Keratinocyte (primary cell): Measurements from ENCODE around the gene SEBOX. TPM values are rescaled to one million over a fixed set of nuclear protein-coding genes. Genes with fewer than 3 reads are reported as not detected.

ENCODE experiments used
- DNase-seq: peaks from one replicate; pipeline ENCODE4 v3.0.0-alpha.2; 2011; ENCODE audit warnings: low read depth, missing footprints, low spot score
- FAIRE-seq: peaks from 2 replicates; lab custom pipeline; 2011; peaks lifted over from hg19 to GRCh38; lab: Jason Lieb, UNC
- H2AFZ ChIP-seq: 2 replicates; pipeline ENCODE4 v1.6.0; 2012; ENCODE audit warnings: low read length, control low read depth, inconsistent platforms; ENCODE audit not compliant: control insufficient read depth
- H3K27ac ChIP-seq: 2 replicates; pipeline ENCODE4 v1.5.1; 2011; ENCODE audit warnings: low read length; ENCODE audit not compliant: control insufficient read depth, insufficient read depth
- H3K27me3 ChIP-seq: 3 replicates; pipeline ENCODE4 v1.6.0; 2011; ENCODE audit warnings: low read length; ENCODE audit not compliant: control insufficient read depth, insufficient read depth; ENCODE audit errors: extremely low read depth
- H3K36me3 ChIP-seq, 2 experiments: 2 replicates in 1 of 2; 3 replicates in 1 of 2; pipeline ENCODE4 v1.5.1; 2011; ENCODE audit warnings: low read length in 2 of 2, mild to moderate bottlenecking in 1 of 2; ENCODE audit not compliant: control insufficient read depth in 2 of 2, insufficient read depth in 2 of 2; ENCODE audit errors: extremely low read depth in 1 of 2
- H3K4me1 ChIP-seq: 3 replicates; pipeline ENCODE4 v1.5.1; 2011; ENCODE audit warnings: low read length; ENCODE audit not compliant: control insufficient read depth, insufficient read depth; ENCODE audit errors: extremely low read depth
- H3K4me2 ChIP-seq: 3 replicates; pipeline ENCODE4 v1.6.0; 2011; ENCODE audit warnings: low read depth, low read length; ENCODE audit not compliant: control insufficient read depth, insufficient read depth; ENCODE audit errors: extremely low read depth
- H3K4me3 ChIP-seq, 3 experiments: fragments of 200-600 bp in 1 of 3; sonication (generic) in 1 of 3; 2 replicates in 2 of 3; 3 replicates in 1 of 3; pipeline ENCODE4 v1.5.1; 2011 to 2016; ENCODE audit warnings: low read length in 3 of 3, mild to moderate bottlenecking in 3 of 3, control low read depth in 2 of 3, inconsistent platforms in 1 of 3, low read depth in 1 of 3, mixed read lengths in 1 of 3, mixed run types in 1 of 3, moderate library complexity in 1 of 3; ENCODE audit not compliant: control insufficient read depth in 2 of 3, insufficient read depth in 2 of 3; ENCODE audit errors: extremely low read depth in 1 of 3
- H3K79me2 ChIP-seq: 2 replicates; pipeline ENCODE4 v1.6.0; 2012; ENCODE audit warnings: low read length; ENCODE audit not compliant: control insufficient read depth, insufficient read depth
- H3K9ac ChIP-seq: 3 replicates; pipeline ENCODE4 v1.6.0; 2011; ENCODE audit warnings: low read length; ENCODE audit not compliant: control insufficient read depth, insufficient read depth; ENCODE audit errors: extremely low read depth
- H3K9me1 ChIP-seq: 3 replicates; pipeline ENCODE4 v1.6.0; 2011; ENCODE audit warnings: low read length; ENCODE audit not compliant: control insufficient read depth, insufficient read depth; ENCODE audit errors: extremely low read depth
- H3K9me3 ChIP-seq: 2 replicates; pipeline ENCODE4 v1.5.1; 2012; ENCODE audit warnings: low read depth, low read length; ENCODE audit not compliant: control insufficient read depth
- H4K20me1 ChIP-seq: 3 replicates; pipeline ENCODE4 v1.6.0; 2011; ENCODE audit warnings: low read length; ENCODE audit not compliant: control insufficient read depth, insufficient read depth; ENCODE audit errors: extremely low read depth
- CTCF ChIP-seq, 3 experiments: IDR thresholded peaks in 1 of 3; conservative IDR thresholded peaks in 1 of 3; optimal IDR thresholded peaks in 1 of 3; 2 replicates in 2 of 3; 3 replicates in 1 of 3; pipeline versions ENCODE3 to v1.5.1; 2011; ENCODE audit warnings: low read length in 3 of 3, mild to moderate bottlenecking in 3 of 3, moderate library complexity in 2 of 3, control low read depth in 1 of 3, inconsistent platforms in 1 of 3; ENCODE audit not compliant: insufficient read depth in 2 of 3; ENCODE audit errors: extremely low read depth in 1 of 3
- EZH2 ChIP-seq: IDR thresholded peaks from one replicate; pipeline ENCODE4 v1.6.1; 2012; ENCODE audit warnings: inconsistent platforms, mild to moderate bottlenecking, low read length, moderate library complexity
- dilution Hi-C: fragments of 300-500 bp; cut with MboI; formaldehyde crosslinking; loops from one replicate; pipeline ENCODE4 v1.7.0; 2020; ENCODE audit warnings: low sequenced_read_pairs; ENCODE audit not compliant: extremely low pct_ligation_motif_present
- polyA plus RNA-seq, 5 experiments: library from polyadenylated mRNA; depleted of rRNA in 3 of 5; stranded (reverse) in 3 of 5; stranded (forward) in 1 of 5; unstranded in 1 of 5; fragments of >200 nt; gene quantifications; 1 replicate in 1 of 5; 2 replicates in 3 of 5; 3 replicates in 1 of 5; pipeline versions ENCODE4 v1.2.1 to v1.2.3, GENCODE V29; 2011 to 2012; ENCODE audit warnings: missing spikeins in 2 of 5, low read depth in 1 of 5, low replicate concordance in 1 of 5

SEBOX gene
- polyA plus RNA-seq, 1 donor (not counting 4 experiments of a cell fraction or from before 2014, with no cell fraction given) = not detected

DNA sequence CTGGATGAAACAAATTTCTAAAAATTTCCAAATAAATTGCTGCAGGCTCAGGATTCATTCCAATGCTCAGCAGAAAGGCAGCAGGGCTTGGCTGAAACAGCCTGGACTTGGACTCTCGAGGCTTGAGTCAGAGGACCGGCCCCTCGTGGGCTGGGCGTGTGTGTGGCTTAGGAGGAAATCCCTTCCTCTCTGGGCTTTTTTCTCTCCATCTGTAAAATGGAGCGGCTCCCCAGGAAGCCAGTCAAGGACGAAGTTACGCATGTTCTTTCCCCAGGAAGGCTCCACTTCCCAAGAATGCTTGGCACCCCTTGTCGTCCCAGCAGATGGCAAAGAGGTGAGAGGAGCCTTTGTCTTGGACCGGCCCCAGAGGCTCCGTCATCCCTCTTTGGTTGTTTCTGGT lies 27.5 kb upstream of the SEBOX start:
- FAIRE-seq (no peak), DNase-seq (no peak)
- H3K9ac ChIP-seq = no peak overlapping the region
- H3K27me3 ChIP-seq = no peaks in the 10 kb centered on the region
- TF ChIP-seq CTCF (optimal IDR thresholded peaks at IDR 0.05 in 1 of 3, IDR thresholded peaks at IDR 0.05 in 1 of 3, conservative IDR thresholded peaks at IDR 0.05 in 1 of 3; ENCODE audit: extremely low read depth in 1 of 3, insufficient read depth in 2 of 3, low read length in 3 of 3) = no peak
- no peak for TF ChIP-seq EZH2
- no peaks in the 10 kb centered on the region for H3K79me2 ChIP-seq
- H3K4me2 ChIP-seq = no peak overlapping the region
- H3K4me1 ChIP-seq = peaks cover 10% of the 10 kb centered on the region
- no peaks in the 10 kb centered on the region for H4K20me1 ChIP-seq
- dilution Hi-C loops = no loop called here
- no peaks in the 10 kb centered on the region for H3K9me1 ChIP-seq
- no peak overlapping the region for H2AFZ ChIP-seq
- no peak overlapping the region for H3K27ac ChIP-seq
- H3K4me3 ChIP-seq = no peak overlapping the region
- no peaks in the 10 kb centered on the region for H3K36me3 ChIP-seq
- no peaks in the 10 kb centered on the region for H3K9me3 ChIP-seq

DNA sequence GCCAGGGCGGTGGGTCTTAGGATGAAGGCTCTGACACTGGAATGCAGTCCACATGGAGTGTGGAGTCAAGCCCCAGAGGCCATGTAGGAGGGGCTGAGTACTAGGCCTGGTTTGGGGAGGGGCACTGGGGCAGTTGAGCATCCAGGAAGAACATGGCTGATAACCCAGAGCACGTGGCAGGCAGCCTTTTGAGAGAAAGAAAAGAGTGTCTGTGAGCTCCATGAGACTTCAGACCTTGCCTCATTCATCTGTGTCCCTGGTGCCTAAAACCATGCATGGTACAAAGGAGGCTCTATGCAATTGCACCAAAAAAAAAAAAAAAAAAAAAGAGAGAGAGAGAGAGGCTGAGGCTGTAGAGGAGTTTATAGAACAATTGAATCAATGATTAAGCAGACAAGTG lies 26.4 kb upstream of the SEBOX start:
- no peak overlapping the region for H3K9ac ChIP-seq
- peaks cover 10% of the 10 kb centered on the region for H3K4me1 ChIP-seq
- FAIRE-seq (no peak), DNase-seq (no peak)
- H3K79me2 ChIP-seq = no peaks in the 10 kb centered on the region
- no peak overlapping the region for H3K4me2 ChIP-seq
- no peaks in the 10 kb centered on the region for H3K36me3 ChIP-seq
- no peaks in the 10 kb centered on the region for H3K9me3 ChIP-seq
- no peak overlapping the region for H3K4me3 ChIP-seq
- TF ChIP-seq CTCF (optimal IDR thresholded peaks at IDR 0.05 in 1 of 3, IDR thresholded peaks at IDR 0.05 in 1 of 3, conservative IDR thresholded peaks at IDR 0.05 in 1 of 3; ENCODE audit: extremely low read depth in 1 of 3, insufficient read depth in 2 of 3, low read length in 3 of 3) (no peak), EZH2 (no peak)
- no peak overlapping the region for H3K27ac ChIP-seq
- no peaks in the 10 kb centered on the region for H4K20me1 ChIP-seq
- dilution Hi-C loops = no loop called here
- H3K27me3 ChIP-seq = no peaks in the 10 kb centered on the region
- no peak overlapping the region for H2AFZ ChIP-seq
- no peaks in the 10 kb centered on the region for H3K9me1 ChIP-seq
